GM11168 (cell line): ENCODE results near the gene CTDSPL2.
"Not testable (repeated sequence)": the region's sequence is repeated elsewhere in the genome, so short reads cannot be mapped to it uniquely, and the experiment has no call there.

Experiments used
- in situ Hi-C: fragments of 300-500 bp; cut with MboI; formaldehyde crosslinking; loops from one replicate; pipeline ENCODE4 v1.12.0; 2022; ENCODE audit warnings: low sequenced_read_pairs; ENCODE audit not compliant: unreplicated experiment

Gene CTDSPL2

GRCh38 chr15:44426975-44427755, at the start of gene CTDSPL2:
CTDSPL2 (plus strand) TSS chr15:44427629; CDS start chr15:44459015, 31,386 bp downstream.
- in situ Hi-C loops: no loop called here

GRCh38 chr15:44381236-44381635, 46.2 kb upstream of the CTDSPL2 start:
- in situ Hi-C loops: no loop called here

GRCh38 chr15:44385344-44385942, 42.0 kb upstream of the CTDSPL2 start:
- in situ Hi-C loops: no loop called here

GRCh38 chr15:44394062-44394461, 33.4 kb upstream of the CTDSPL2 start:
- in situ Hi-C loops: no loop called here

- in situ Hi-C loops: no loop called here
Measured at GRCh38 chr15:44394562-44394961, 32.9 kb upstream of the CTDSPL2 start.

GRCh38 chr15:44397869-44398268, 29.6 kb upstream of the CTDSPL2 start:
- in situ Hi-C loops: no loop called here

- in situ Hi-C loops: no loop called here
Measured at GRCh38 chr15:44414001-44414400, 13.4 kb upstream of the CTDSPL2 start.

- in situ Hi-C loops: no loop called here
Measured at GRCh38 chr15:44427756-44428724, 611 bp downstream of the CTDSPL2 start.

- in situ Hi-C loops: no loop called here
Measured at GRCh38 chr15:44435893-44436667, 8.7 kb downstream of the CTDSPL2 start.

GRCh38 chr15:44438402-44438801, 11.0 kb downstream of the CTDSPL2 start:
- in situ Hi-C loops: no loop called here

- in situ Hi-C loops: no loop called here
Measured at GRCh38 chr15:44441095-44441501, 13.7 kb downstream of the CTDSPL2 start.

- in situ Hi-C loops: no loop called here
Measured at GRCh38 chr15:44443515-44443914, 16.1 kb downstream of the CTDSPL2 start.

- in situ Hi-C loops: no loop called here
Measured at GRCh38 chr15:44447772-44448376, 20.4 kb downstream of the CTDSPL2 start.

- in situ Hi-C loops: no loop called here
Measured at GRCh38 chr15:44450172-44450571, 22.7 kb downstream of the CTDSPL2 start.

GRCh38 chr15:44453578-44454283, 26.3 kb downstream of the CTDSPL2 start:
- in situ Hi-C loops: not testable (repeated sequence)

GRCh38 chr15:44458429-44458828, 31.0 kb downstream of the CTDSPL2 start:
- in situ Hi-C loops: no loop called here

- in situ Hi-C loops: no loop called here
Measured at GRCh38 chr15:44468709-44469385, 41.4 kb downstream of the CTDSPL2 start.

- in situ Hi-C loops: no loop called here
Measured at GRCh38 chr15:44471885-44472455, 44.5 kb downstream of the CTDSPL2 start.
